ENCODE data around the gene ZSCAN9.

The ZSCAN9 gene

DNA sequence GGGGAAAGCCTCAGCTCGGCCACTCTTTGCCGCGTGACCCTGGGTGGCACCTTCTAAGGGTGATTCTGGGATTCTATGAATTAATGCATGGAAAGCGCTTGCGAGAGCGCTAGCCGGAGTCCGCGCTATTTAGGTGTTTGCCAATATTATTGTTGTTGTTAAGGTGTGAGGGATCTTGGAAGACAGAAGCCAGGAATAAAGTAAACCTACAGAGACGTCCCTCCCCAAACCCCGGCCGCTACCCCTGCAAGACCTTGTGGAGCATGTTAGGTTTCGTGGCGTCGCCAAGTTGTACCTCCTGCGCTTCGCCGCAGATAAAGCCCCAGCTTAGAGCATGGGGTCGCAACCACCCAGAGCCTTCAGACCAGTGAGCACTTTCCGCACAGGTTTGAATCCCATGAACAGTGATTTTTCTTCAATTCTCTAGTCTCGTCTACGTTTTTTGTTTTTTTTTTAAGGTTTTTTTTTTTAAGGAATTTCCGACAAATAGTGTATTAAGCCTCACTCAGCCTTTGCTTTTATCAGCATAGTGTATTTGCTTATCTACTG, 16.9 kb upstream of the ZSCAN9 start:
- 0% methylated on average over 10 to 19 of the region's 23 CpGs for WGBS, 2 experiments (ENCODE audit: insufficient coverage in 2 of 2)
- no peak overlapping the region for H3K27ac ChIP-seq (ENCODE audit: low read depth, low read length, severe bottlenecking)
- peaks cover 5% of the 10 kb centered on the region for H3K9me3 ChIP-seq (ENCODE audit: control insufficient read depth, low read length)
- H3K4me1 ChIP-seq (ENCODE audit: control insufficient read depth, insufficient read depth, low read length, poor library complexity, severe bottlenecking) = no peaks in the 10 kb centered on the region
- peak overlapping the region; percentile 45 for H3K4me3 ChIP-seq (ENCODE audit: extremely low read depth, insufficient read depth, low read length, poor library complexity, severe bottlenecking)
- H3K36me3 ChIP-seq (ENCODE audit: control insufficient read depth, insufficient read depth, low read length) = no peaks in the 10 kb centered on the region

DNA sequence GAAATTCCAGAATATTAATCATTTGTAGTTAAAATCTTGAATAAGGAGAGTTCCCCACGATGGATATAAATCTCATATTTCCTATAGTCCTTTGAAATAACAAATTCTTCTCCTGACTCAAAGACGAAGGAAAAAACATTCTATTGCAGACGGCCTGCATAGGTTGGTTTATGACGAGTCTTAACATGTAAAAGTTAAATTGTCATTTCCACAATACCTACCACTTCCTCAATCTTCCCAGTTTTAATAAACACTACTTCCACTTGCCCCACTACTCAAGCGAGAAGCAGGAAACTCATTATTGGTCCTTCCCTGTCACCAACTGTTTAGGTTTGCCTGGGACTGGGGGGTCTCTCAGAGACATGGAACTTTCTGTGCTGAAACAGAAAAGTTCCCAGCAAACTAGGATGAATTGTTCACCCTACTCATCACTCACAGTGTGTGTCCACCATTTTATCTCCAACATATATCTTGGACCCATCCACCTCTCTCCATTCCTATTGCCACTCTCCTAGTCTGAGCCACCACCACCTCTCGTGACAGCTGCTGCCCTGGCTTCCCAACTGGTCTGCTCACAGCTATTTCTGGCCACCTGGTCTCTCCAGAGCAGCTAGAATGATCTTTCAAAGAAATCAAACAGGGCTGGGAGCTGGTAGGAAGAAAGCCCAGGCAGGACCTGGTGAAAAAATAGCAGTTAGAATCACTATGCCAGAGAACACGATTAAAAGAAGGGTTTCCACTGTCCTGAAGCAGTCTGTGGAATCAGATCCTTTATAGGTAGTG, 15.1 kb upstream of the ZSCAN9 start:
- Histone ChIP-seq H3K27ac (ENCODE audit: low read depth, low read length, severe bottlenecking) (no peak overlapping the region), H3K9me3 (ENCODE audit: control insufficient read depth, low read length) (peaks cover 4% of the 10 kb centered on the region), H3K4me3 (ENCODE audit: extremely low read depth, insufficient read depth, low read length, poor library complexity, severe bottlenecking) (no peak overlapping the region), H3K36me3 (ENCODE audit: control insufficient read depth, insufficient read depth, low read length) (no peaks in the 10 kb centered on the region), H3K4me1 (ENCODE audit: control insufficient read depth, insufficient read depth, low read length, poor library complexity, severe bottlenecking) (no peaks in the 10 kb centered on the region)
- WGBS, 2 experiments (ENCODE audit: insufficient coverage in 2 of 2) = 54 to 65% methylated on average over 2 to 4 of the region's 7 CpGs

DNA sequence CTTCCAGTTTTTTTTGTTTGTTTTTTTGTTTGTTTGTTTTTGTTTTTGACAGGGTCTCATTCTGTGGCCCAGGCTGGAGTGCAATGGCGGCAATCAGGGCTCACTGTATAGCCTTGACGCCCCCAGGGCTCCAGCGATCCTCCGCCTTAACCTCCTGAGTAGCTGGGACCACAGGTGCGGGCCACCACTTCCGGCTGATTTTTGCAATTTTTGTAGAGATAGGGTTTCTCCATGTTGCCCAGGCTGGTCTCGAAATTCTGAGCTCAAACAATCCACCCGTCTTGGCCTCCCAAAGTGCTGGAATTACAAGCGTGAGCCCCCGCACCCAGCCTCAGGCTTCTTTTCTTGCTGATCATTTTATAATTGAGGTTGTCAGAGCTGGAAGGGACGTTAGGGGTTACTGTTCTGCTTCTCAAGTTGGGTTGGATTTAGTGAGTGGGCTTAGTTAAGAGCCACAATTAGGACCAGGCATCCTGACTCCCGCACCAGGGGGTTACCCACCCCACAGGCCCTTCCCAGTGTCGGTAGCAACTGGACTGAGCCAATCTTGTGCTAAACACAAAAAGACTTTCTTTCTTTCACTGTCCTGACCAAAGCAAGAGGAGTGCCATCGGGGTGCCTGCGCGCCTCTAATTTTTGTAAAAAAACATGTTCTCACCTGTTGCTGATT, 13.1 kb upstream of the ZSCAN9 start:
- 10% methylated on average over 10 to 15 of the region's 16 CpGs for WGBS, 2 experiments (ENCODE audit: insufficient coverage in 2 of 2)

DNA sequence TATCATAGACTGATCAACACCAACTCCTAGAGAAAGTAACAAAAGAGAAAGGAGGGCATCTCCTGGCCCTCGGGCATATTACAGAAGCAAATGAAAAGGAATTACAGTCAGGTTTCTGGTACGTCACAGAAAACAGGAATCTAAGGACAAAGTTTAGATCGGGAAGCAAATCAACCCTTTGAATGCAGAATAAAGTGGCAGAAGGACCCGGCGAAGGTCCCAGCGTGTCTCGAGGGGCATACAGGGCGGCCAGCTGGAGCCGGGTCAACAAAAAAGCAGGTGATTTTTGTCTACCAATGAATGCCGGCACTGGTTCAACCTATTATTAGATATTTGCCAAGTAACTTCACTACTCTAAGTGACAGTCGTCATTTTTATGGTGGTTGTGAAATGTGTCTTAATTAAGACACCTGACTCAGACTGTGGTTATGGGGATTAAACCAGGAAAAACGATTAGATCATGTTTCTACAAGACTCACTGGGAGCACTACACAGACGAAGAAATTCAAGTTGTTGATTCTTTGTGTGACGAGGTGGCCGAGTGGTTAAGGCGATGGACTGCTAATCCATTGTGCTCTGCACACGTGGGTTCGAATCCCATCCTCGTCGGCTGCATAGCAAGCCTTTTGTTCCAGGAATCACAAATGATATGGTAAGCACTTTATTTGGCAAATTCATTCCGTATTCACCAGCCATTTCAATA, 12.4 kb upstream of the ZSCAN9 start:
- Histone ChIP-seq H3K4me3 (ENCODE audit: extremely low read depth, insufficient read depth, low read length, poor library complexity, severe bottlenecking) (peak overlapping the region; percentile 47), H3K9me3 (ENCODE audit: control insufficient read depth, low read length) (no peaks in the 10 kb centered on the region), H3K4me1 (ENCODE audit: control insufficient read depth, insufficient read depth, low read length, poor library complexity, severe bottlenecking) (no peaks in the 10 kb centered on the region), H3K27ac (ENCODE audit: low read depth, low read length, severe bottlenecking) (no peak overlapping the region), H3K36me3 (ENCODE audit: control insufficient read depth, insufficient read depth, low read length) (no peaks in the 10 kb centered on the region)
- 1% methylated on average over 17 of the region's 21 CpGs for WGBS, 2 experiments (ENCODE audit: insufficient coverage in 2 of 2)

More for the DNA sequence above, 13.1 kb upstream of the ZSCAN9 start:
- H3K4me1 ChIP-seq (ENCODE audit: control insufficient read depth, insufficient read depth, low read length, poor library complexity, severe bottlenecking) = no peaks in the 10 kb centered on the region
- H3K4me3 ChIP-seq (ENCODE audit: extremely low read depth, insufficient read depth, low read length, poor library complexity, severe bottlenecking) = peak overlapping the region; percentile 47
- no peaks in the 10 kb centered on the region for H3K36me3 ChIP-seq (ENCODE audit: control insufficient read depth, insufficient read depth, low read length)
- no peaks in the 10 kb centered on the region for H3K9me3 ChIP-seq (ENCODE audit: control insufficient read depth, low read length)
- H3K27ac ChIP-seq (ENCODE audit: low read depth, low read length, severe bottlenecking) = no peak overlapping the region

DNA sequence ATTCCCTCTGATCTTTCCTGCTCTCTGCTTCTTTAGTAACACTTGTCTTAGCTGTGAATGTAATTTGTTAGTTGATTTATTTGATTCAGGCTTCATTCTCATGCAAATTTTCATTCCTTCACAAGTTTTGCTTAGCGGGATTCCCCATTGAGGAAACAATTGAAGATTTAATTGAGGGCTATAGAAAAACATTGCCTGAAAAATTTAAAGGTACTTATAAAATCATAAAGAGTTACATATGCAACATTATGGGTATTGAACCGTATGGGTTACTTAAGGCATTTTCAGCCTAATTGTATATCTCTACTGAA, 11.9 kb upstream of the ZSCAN9 start:
- WGBS, 2 experiments (ENCODE audit: insufficient coverage in 2 of 2) = no CpG with 5 or more reads among the region's 2 CpGs
- H3K4me1 ChIP-seq (ENCODE audit: control insufficient read depth, insufficient read depth, low read length, poor library complexity, severe bottlenecking) = peaks cover under 1% of the 10 kb centered on the region
- no peaks in the 10 kb centered on the region for H3K9me3 ChIP-seq (ENCODE audit: control insufficient read depth, low read length)
- H3K36me3 ChIP-seq (ENCODE audit: control insufficient read depth, insufficient read depth, low read length) = no peaks in the 10 kb centered on the region
- H3K27ac ChIP-seq (ENCODE audit: low read depth, low read length, severe bottlenecking) = no peak overlapping the region
- H3K4me3 ChIP-seq (ENCODE audit: extremely low read depth, insufficient read depth, low read length, poor library complexity, severe bottlenecking) = no peak overlapping the region

DNA sequence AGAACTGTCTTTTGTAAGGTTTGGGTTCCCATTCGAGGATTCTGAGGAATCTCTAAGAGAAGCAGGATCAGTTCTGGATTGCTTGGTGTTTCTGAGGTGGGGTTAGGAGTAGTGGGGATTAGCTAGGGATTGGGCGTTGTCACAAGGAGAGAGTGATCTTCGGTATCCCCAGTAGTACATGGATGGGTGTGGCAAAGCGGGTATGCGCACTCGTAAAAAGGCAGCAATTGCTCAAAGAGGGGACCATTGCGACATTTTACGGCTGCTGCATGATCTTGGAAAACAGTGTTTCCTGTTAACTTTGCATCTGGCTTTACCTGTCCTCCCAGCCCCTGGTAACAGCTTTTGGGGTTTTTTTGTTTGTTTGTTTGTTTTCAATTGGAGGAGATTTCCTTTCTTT, 9.7 kb upstream of the ZSCAN9 start:
- 86 to 94% methylated on average over 8 of the region's 8 CpGs for WGBS, 2 experiments (ENCODE audit: insufficient coverage in 2 of 2)

DNA sequence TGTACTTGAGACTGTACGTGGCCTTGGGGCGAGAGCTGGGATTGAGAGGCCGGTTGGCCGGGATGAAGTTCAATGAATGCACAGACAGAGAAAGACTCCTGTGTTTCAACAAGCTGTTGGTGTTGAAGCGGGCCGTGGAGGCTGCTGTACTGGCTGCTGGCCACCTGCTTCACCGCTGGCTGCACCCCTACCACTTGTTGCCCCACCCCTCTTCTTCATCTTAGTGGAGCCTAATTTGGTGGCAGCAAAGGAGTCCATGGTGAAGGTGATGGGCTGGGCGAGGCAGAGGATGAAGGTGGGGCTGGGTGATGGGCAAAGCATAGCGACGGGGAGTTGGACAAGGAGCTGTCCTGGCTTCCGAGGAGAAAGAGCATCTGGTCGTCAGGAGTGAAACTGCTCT, 7.2 kb upstream of the ZSCAN9 start:
- H3K27ac ChIP-seq (ENCODE audit: low read depth, low read length, severe bottlenecking) = no peak overlapping the region
- WGBS, 2 experiments (ENCODE audit: insufficient coverage in 2 of 2) = 95 to 98% methylated on average over 7 to 11 of the region's 12 CpGs
- peaks cover 8% of the 10 kb centered on the region for H3K4me1 ChIP-seq (ENCODE audit: control insufficient read depth, insufficient read depth, low read length, poor library complexity, severe bottlenecking)
- H3K9me3 ChIP-seq (ENCODE audit: control insufficient read depth, low read length) = no peaks in the 10 kb centered on the region
- no peak overlapping the region for H3K4me3 ChIP-seq (ENCODE audit: extremely low read depth, insufficient read depth, low read length, poor library complexity, severe bottlenecking)
- no peaks in the 10 kb centered on the region for H3K36me3 ChIP-seq (ENCODE audit: control insufficient read depth, insufficient read depth, low read length)

More for the DNA sequence above, 9.7 kb upstream of the ZSCAN9 start:
- Histone ChIP-seq H3K9me3 (ENCODE audit: control insufficient read depth, low read length) (no peaks in the 10 kb centered on the region), H3K4me1 (ENCODE audit: control insufficient read depth, insufficient read depth, low read length, poor library complexity, severe bottlenecking) (peaks cover 5% of the 10 kb centered on the region), H3K36me3 (ENCODE audit: control insufficient read depth, insufficient read depth, low read length) (no peaks in the 10 kb centered on the region), H3K4me3 (ENCODE audit: extremely low read depth, insufficient read depth, low read length, poor library complexity, severe bottlenecking) (no peak overlapping the region), H3K27ac (ENCODE audit: low read depth, low read length, severe bottlenecking) (no peak overlapping the region)

DNA sequence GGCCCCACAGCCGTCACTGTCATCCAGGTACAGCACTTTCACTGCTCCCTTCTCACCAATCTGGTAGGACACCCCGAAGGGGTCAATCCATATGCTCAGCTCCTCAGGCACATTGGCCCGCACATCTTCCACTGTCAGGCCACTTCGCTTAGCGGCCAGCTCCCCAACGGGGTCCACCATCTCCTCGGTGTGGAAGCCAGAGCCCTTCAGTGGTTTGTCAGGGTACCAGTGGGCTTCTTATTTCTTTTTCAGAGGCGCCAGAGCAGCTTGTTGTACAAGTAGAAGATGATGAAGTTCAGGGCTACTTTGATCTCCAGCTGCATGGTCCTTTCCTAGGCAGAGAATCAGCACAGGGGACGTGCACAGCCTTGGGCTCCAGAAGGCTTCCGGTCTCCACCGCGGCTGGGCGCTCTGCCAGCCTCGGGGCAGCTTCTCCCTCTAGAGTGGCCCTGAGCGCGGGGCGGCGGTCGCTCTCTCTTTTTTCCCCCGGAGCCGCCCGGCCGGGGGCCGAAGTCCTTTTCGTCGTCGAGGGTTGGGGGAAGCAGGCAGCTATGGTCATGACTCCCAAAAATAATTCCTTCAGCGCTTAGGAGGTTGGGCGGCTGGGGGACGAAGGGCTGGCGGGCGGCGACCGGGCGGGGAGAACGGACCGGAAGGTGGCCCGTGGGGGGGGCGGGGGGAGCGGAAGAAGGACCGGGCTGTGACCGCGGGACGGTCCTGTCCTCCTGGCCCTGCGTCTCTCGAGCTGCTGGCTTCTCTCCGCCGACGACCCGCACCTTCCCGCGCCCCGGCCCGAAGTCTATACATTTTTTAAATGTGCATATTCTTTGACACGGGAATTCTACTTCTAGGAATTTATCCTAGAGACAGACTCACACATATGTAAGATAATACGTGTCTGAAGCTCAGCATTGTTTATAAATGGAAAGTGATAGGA, 6.5 kb upstream of the ZSCAN9 start:
- 25 to 52% methylated on average over 11 to 30 of the region's 56 CpGs for WGBS, 2 experiments (ENCODE audit: insufficient coverage in 2 of 2)
- Histone ChIP-seq H3K4me3 (ENCODE audit: extremely low read depth, insufficient read depth, low read length, poor library complexity, severe bottlenecking) (peak overlapping the region; percentile 40), H3K9me3 (ENCODE audit: control insufficient read depth, low read length) (no peaks in the 10 kb centered on the region), H3K36me3 (ENCODE audit: control insufficient read depth, insufficient read depth, low read length) (no peaks in the 10 kb centered on the region), H3K4me1 (ENCODE audit: control insufficient read depth, insufficient read depth, low read length, poor library complexity, severe bottlenecking) (peaks cover 8% of the 10 kb centered on the region), H3K27ac (ENCODE audit: low read depth, low read length, severe bottlenecking) (no peak overlapping the region)

DNA sequence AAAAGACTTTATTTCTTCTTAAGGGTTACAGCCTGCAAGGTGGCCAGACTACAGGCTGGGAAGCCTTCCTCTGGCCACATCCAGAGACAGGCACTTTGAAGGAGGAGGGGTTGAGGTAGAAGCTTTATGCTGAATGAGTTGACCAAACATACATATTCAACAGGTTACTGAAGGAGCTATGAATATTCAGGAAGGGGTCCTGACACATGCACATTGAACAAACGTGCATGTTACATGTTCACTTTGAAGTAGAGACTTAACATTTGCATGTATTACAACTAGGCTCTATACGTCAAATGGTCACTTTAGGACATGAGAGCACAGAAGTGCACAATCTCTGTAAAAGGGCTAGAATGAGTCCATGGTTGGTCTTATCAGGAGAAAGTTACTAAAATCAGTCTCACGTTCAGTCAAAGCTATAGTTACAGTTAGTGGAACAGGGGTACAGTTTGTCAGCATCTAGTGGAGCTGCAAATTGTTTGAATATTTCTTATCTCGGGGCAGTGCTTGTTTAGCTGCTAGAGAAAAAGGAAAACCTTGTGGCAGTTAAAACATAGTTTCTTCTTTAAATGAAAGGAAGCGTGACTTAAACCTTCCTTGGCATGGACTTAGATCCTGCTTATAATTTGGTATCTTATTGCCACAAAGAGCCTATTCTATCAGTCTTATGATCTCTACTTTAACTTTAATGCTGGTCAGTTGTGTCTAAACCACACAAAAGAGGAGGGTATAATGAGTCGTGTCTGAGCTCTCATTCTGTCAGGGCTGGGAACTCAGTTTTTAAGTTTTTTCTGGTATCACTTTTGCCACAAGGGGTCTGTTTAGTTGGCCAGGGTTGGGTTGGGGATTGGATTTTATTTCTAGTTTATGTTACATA, 4.6 kb upstream of the ZSCAN9 start:
- Histone ChIP-seq H3K36me3 (ENCODE audit: control insufficient read depth, insufficient read depth, low read length) (no peaks in the 10 kb centered on the region), H3K4me3 (ENCODE audit: extremely low read depth, insufficient read depth, low read length, poor library complexity, severe bottlenecking) (no peak overlapping the region), H3K4me1 (ENCODE audit: control insufficient read depth, insufficient read depth, low read length, poor library complexity, severe bottlenecking) (peaks cover 8% of the 10 kb centered on the region), H3K27ac (ENCODE audit: low read depth, low read length, severe bottlenecking) (no peak overlapping the region), H3K9me3 (ENCODE audit: control insufficient read depth, low read length) (no peaks in the 10 kb centered on the region)
- 74 to 79% methylated on average over 4 to 5 of the region's 6 CpGs for WGBS, 2 experiments (ENCODE audit: insufficient coverage in 2 of 2)
